Chondrocyte (in vitro differentiated cells): ENCODE measurements around the gene ALDH1A2. TPM values are rescaled to one million over a fixed set of nuclear protein-coding genes. Genes with fewer than 3 reads are reported as not detected.

ENCODE experiments used
- DNase-seq: peaks from one replicate; pipeline ENCODE4 v3.0.0; 2021; ENCODE audit warnings: mixed read lengths, low spot score
- H3K27ac Mint-ChIP-seq: one replicate; pipeline ENCODE4 v1.8.0; 2021; ENCODE audit warnings: mild to moderate bottlenecking, moderate library complexity, mixed read lengths; ENCODE audit not compliant: unreplicated experiment
- H3K27me3 Mint-ChIP-seq: 2 replicates; pipeline ENCODE4 v1.8.0; 2021; ENCODE audit warnings: low read depth, mixed read lengths
- H3K36me3 Mint-ChIP-seq: 2 replicates; pipeline ENCODE4 v1.8.0; 2021; ENCODE audit warnings: low read depth, mixed read lengths
- H3K4me1 Mint-ChIP-seq: 2 replicates; pipeline ENCODE4 v1.8.0; 2021; ENCODE audit warnings: low read depth, mild to moderate bottlenecking, mixed read lengths
- H3K4me3 Mint-ChIP-seq: one replicate; pipeline ENCODE4 v1.8.0; 2021; ENCODE audit warnings: mild to moderate bottlenecking, moderate library complexity, mixed read lengths; ENCODE audit not compliant: unreplicated experiment
- H3K9me3 Mint-ChIP-seq: 2 replicates; pipeline ENCODE4 v1.8.0; 2021; ENCODE audit warnings: low read depth, mixed read lengths
- CTCF ChIP-seq: fragments of 200-600 bp; sonication (generic); IDR thresholded peaks from 2 replicates; pipeline ENCODE4 v1.5.0; 2021; ENCODE audit warnings: antibody characterized with exemption, mild to moderate bottlenecking, moderate library complexity
- total RNA-seq: library from RNA; stranded (reverse); gene quantifications from 3 replicates; pipeline ENCODE4 v1.2.1, GENCODE V29; 2021

ALDH1A2 gene
- total RNA-seq, 1 donor from 2014 or later: not detected

GRCh38 chr15:57946491-57947048 is 118.9 kb downstream of the ALDH1A2 start:
- Mint-ChIP-seq H3K27ac (no peak overlapping the region), H3K4me1 (no peaks in the 10 kb centered on the region), H3K9me3 (no peaks in the 10 kb centered on the region), H3K36me3 (no peaks in the 10 kb centered on the region), H3K4me3 (no peak overlapping the region), H3K27me3 (peaks cover 7% of the 10 kb centered on the region)
- no peak for DNase-seq
- TF ChIP-seq CTCF: no peak

GRCh38 chr15:57945616-57946015 is 119.9 kb downstream of the ALDH1A2 start:
- Mint-ChIP-seq H3K27ac (no peak overlapping the region), H3K9me3 (no peaks in the 10 kb centered on the region), H3K4me1 (no peaks in the 10 kb centered on the region), H3K4me3 (no peak overlapping the region), H3K27me3 (peaks cover 6% of the 10 kb centered on the region), H3K36me3 (no peaks in the 10 kb centered on the region)
- TF ChIP-seq CTCF: no peak
- no peak for DNase-seq

GRCh38 chr15:57943754-57944420 is 121.6 kb downstream of the ALDH1A2 start:
- TF ChIP-seq CTCF: no peak
- no peak overlapping the region for H3K27ac Mint-ChIP-seq
- no peaks in the 10 kb centered on the region for H3K4me1 Mint-ChIP-seq
- DNase-seq: no peak
- H3K27me3 Mint-ChIP-seq: peaks cover 11% of the 10 kb centered on the region
- peaks cover 8% of the 10 kb centered on the region for H3K9me3 Mint-ChIP-seq
- H3K4me3 Mint-ChIP-seq: no peak overlapping the region
- no peaks in the 10 kb centered on the region for H3K36me3 Mint-ChIP-seq

DNA sequence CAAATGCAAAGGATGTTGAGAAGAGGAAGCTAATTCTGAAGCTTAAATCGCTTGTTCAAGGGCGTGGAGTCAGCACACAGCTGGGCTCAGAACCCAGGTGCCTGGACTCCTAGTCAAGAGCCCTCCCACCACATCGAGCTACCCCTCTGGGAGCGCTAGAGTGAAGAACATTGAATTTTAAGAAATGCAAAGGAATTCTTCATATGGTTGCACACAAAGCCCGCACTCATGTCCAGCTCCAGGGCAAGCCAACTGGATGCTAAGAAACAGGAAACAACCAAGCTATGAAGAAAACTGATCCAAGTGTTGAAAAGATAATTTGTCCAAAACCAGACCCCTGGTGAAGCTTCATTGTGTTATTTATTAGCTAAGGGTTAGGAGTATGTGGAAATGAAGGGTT is 122.3 kb downstream of the ALDH1A2 start:
- TF ChIP-seq CTCF: no peak
- Mint-ChIP-seq H3K4me3 (no peak overlapping the region), H3K4me1 (no peaks in the 10 kb centered on the region), H3K36me3 (no peaks in the 10 kb centered on the region), H3K9me3 (peaks cover 10% of the 10 kb centered on the region), H3K27ac (no peak overlapping the region), H3K27me3 (peaks cover 13% of the 10 kb centered on the region)
- DNase-seq: no peak

DNA sequence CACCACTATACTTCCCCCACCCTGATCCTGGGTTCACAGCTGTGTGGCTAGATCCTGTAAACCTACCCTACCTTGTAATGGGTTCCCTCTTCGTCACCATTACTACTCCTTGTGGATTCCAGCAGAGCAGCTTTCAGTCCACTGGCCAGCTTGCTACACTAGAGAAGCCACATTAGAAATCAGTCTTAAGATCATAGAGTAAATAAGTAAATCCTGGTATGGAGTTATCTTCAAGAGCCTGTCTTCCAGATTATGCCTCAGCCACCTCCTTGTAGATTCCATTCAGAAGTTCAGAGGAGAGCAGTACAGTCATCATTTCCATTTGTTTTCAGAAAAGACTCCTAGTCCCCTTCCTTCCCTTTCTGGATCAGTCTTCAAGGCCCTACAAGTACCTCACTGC is 123.7 kb downstream of the ALDH1A2 start:
- DNase-seq: no peak
- H3K27me3 Mint-ChIP-seq: peaks cover 23% of the 10 kb centered on the region
- H3K4me3 Mint-ChIP-seq: no peak overlapping the region
- peaks cover 10% of the 10 kb centered on the region for H3K9me3 Mint-ChIP-seq
- H3K36me3 Mint-ChIP-seq: no peaks in the 10 kb centered on the region
- no peak overlapping the region for H3K27ac Mint-ChIP-seq
- TF ChIP-seq CTCF: no peak
- H3K4me1 Mint-ChIP-seq: no peaks in the 10 kb centered on the region
